GM18868 (cell line): Measurements from ENCODE around the gene ZNF599.

ENCODE experiments used
- ATAC-seq: cut with Tn5 transposase; IDR thresholded peaks from one replicate; pipeline ENCODE4 v1.9.1; 2021; ENCODE audit warnings: mild to moderate bottlenecking, moderate library complexity; ENCODE audit not compliant: unreplicated experiment

Gene ZNF599

GRCh38 chr19:34744896-34745690, 27.9 kb downstream of the ZNF599 start:
- no peak for ATAC-seq

GRCh38 chr19:34734537-34735103, 38.4 kb downstream of the ZNF599 start:
- ATAC-seq = peak; percentile 54

GRCh38 chr19:34733746-34734536, 39.1 kb downstream of the ZNF599 start, which contains the start of gene ZNF181:
ZNF181 (plus strand) TSS chr19:34734243; CDS start chr19:34735038, 795 bp downstream.
- ATAC-seq = peak; percentile 82

GRCh38 chr19:34733266-34733745, 39.7 kb downstream of the ZNF599 start:
- ATAC-seq = peak; percentile 25

GRCh38 chr19:34732612-34733211, 40.3 kb downstream of the ZNF599 start:
- ATAC-seq = no peak

- ATAC-seq = no peak
Measured at GRCh38 chr19:34731964-34732363, 41.1 kb downstream of the ZNF599 start.

GRCh38 chr19:34731019-34731829, 41.8 kb downstream of the ZNF599 start:
- no peak for ATAC-seq

GRCh38 chr19:34725400-34725799, 47.6 kb downstream of the ZNF599 start:
- ATAC-seq = no peak

- no peak for ATAC-seq
Measured at GRCh38 chr19:34722353-34722752, 50.7 kb downstream of the ZNF599 start.

- ATAC-seq = no peak
Measured at GRCh38 chr19:34715357-34715756, 57.7 kb downstream of the ZNF599 start.

GRCh38 chr19:34713262-34713637, 59.8 kb downstream of the ZNF599 start:
- no peak for ATAC-seq

GRCh38 chr19:34712395-34713261, 60.4 kb downstream of the ZNF599 start:
- no peak for ATAC-seq

GRCh38 chr19:34711890-34712289, 61.1 kb downstream of the ZNF599 start:
- ATAC-seq = no peak
